ENCODE measurements around the gene FCER2. TPM values are rescaled to one million over a fixed set of nuclear protein-coding genes. Genes with fewer than 3 reads are reported as not detected.

FCER2 gene
- total RNA-seq, 2 experiments from 2014 or later, result 3.3 to 4.6 TPM

- no peaks in the 10 kb centered on the region for H3K9me3 ChIP-seq (ENCODE audit: low read length)
- H4K20me1 ChIP-seq (ENCODE audit: insufficient read depth, low read length), result no peaks in the 10 kb centered on the region
- TF ChIP-seq CTCF (conservative IDR thresholded peaks at IDR 0.05; ENCODE audit: low read length) (peak; percentile 81), EZH2phosphoT487 (IDR thresholded peaks at IDR 0.05; ENCODE audit: borderline replicate concordance, low read depth, low read length) (no peak)
- POLR2A ChIA-PET, result interaction anchor here (0.6 kb wide), 1 partner anchor 541 kb away, joined by 4 read pairs; no protein-coding TSS in a partner anchor
- peak overlapping the region; percentile 53; the same call in 1 of the 2 replicates for H2AFZ ChIP-seq (ENCODE audit: low read length)
- H3K4me2 ChIP-seq (ENCODE audit: low read length), result peak overlapping the region; percentile 19; the same call in 1 of the 2 replicates
- peak; percentile 76 for DNase-seq (ENCODE audit: low spot score)
- intact Hi-C loops (cut with micrococcal nuclease; ENCODE audit: unreplicated experiment), result loop anchor here (1.0 kb wide), 1 partner anchor 120 kb away; no protein-coding TSS in a partner anchor
- H3K4me3 ChIP-seq (ENCODE audit: low read depth, low read length, poor library complexity, severe bottlenecking), result no peak overlapping the region
- no peak overlapping the region for H3K27ac ChIP-seq (ENCODE audit: low read depth, low read length, poor library complexity, severe bottlenecking)
- peaks cover 47% of the 10 kb centered on the region for H3K4me1 ChIP-seq (ENCODE audit: insufficient read depth, low read length, poor library complexity, severe bottlenecking)
- peaks cover 23% of the 10 kb centered on the region for H3K36me3 ChIP-seq (ENCODE audit: insufficient read depth, low read length)
- no TSS peak for BruUV-seq (replicated peaks)
- H3K79me2 ChIP-seq (ENCODE audit: insufficient read depth, low read depth, low read length), result peaks cover 14% of the 10 kb centered on the region; the same call in 1 of the 2 replicates
- no peaks in the 10 kb centered on the region for H3K9me2 ChIP-seq (ENCODE audit: insufficient read depth, low read length)
- CTCF ChIA-PET (ENCODE audit: unreplicated experiment), result no interaction called here
These were observed 22.8 kb downstream of the FCER2 start for GRCh38 chr19:7678971-7679751.

- peaks cover 10% of the 10 kb centered on the region for H3K36me3 ChIP-seq (ENCODE audit: insufficient read depth, low read length)
- peaks cover 14% of the 10 kb centered on the region; the same call in 1 of the 2 replicates for H3K79me2 ChIP-seq (ENCODE audit: insufficient read depth, low read depth, low read length)
- intact Hi-C loops (cut with micrococcal nuclease; ENCODE audit: unreplicated experiment), result no loop called here
- ChIA-PET CTCF (ENCODE audit: unreplicated experiment) (no interaction called here), POLR2A (no interaction called here)
- H4K20me1 ChIP-seq (ENCODE audit: insufficient read depth, low read length), result no peaks in the 10 kb centered on the region
- no peak overlapping the region for H3K27ac ChIP-seq (ENCODE audit: low read depth, low read length, poor library complexity, severe bottlenecking)
- H3K4me2 ChIP-seq (ENCODE audit: low read length), result peak overlapping the region; percentile 77; the same call in 1 of the 2 replicates
- no peak overlapping the region; the same call in 1 of the 2 replicates for H2AFZ ChIP-seq (ENCODE audit: low read length)
- no TSS peak for BruUV-seq (replicated peaks)
- peaks cover 47% of the 10 kb centered on the region for H3K4me1 ChIP-seq (ENCODE audit: insufficient read depth, low read length, poor library complexity, severe bottlenecking)
- DNase-seq (ENCODE audit: low spot score), result no peak
- H3K9me2 ChIP-seq (ENCODE audit: insufficient read depth, low read length), result no peaks in the 10 kb centered on the region
- TF ChIP-seq CTCF (conservative IDR thresholded peaks at IDR 0.05; ENCODE audit: low read length) (no peak), EZH2phosphoT487 (IDR thresholded peaks at IDR 0.05; ENCODE audit: borderline replicate concordance, low read depth, low read length) (no peak)
- H3K9me3 ChIP-seq (ENCODE audit: low read length), result no peaks in the 10 kb centered on the region
- no peak overlapping the region for H3K4me3 ChIP-seq (ENCODE audit: low read depth, low read length, poor library complexity, severe bottlenecking)
These were observed 24.1 kb downstream of the FCER2 start for GRCh38 chr19:7677669-7678311.

Data from OCI-LY7 (cell line).